ENCODE results near the gene PCDHA9.
A peak's percentile ranks its signal among the peaks of the same experiment; 100 is the strongest.

DNA sequence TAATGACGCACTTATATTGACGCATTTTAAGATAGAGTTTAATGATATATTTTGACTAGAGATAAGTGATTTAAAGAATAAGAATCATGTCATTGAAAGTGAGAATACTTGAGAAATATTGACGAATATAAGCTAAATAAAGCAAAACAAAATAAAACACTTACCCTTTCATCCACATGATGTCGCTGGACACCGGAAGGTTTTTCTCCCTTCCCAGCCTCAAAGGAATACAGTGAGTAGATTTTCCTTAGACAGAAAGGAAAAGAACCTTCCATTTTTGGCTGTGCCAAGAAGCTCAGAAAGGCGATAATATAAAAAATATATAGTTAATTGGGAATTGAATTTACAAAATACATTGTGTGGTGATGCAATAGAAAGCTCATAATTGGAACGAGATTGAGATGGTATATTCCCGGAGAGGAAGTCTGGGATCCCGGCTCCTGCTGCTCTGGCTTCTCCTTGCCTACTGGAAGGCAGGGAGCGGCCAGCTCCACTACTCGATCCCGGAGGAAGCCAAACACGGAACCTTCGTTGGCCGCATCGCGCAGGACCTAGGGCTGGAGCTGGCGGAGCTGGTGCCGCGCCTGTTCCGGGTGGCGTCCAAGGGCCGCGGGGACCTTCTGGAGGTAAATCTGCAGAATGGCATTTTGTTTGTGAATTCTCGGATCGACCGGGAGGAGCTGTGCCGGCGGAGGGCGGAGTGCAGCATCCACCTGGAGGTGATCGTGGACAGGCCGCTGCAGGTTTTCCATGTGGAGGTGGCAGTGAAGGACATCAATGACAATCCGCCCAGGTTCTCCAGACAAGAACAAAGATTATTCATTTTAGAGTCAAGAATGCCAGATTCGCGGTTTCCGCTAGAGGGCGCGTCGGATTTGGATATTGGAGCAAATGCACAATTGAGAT lies 26.6 kb upstream of the PCDHA9 start, which contains the start of gene PCDHA5:
- TF ChIP-seq EP300 (IDR thresholded peaks at IDR 0.05) (no peak), POLR2AphosphoS5 (IDR thresholded peaks at IDR 0.05) (no peak)
- TF ChIP-seq, protein P1, sequence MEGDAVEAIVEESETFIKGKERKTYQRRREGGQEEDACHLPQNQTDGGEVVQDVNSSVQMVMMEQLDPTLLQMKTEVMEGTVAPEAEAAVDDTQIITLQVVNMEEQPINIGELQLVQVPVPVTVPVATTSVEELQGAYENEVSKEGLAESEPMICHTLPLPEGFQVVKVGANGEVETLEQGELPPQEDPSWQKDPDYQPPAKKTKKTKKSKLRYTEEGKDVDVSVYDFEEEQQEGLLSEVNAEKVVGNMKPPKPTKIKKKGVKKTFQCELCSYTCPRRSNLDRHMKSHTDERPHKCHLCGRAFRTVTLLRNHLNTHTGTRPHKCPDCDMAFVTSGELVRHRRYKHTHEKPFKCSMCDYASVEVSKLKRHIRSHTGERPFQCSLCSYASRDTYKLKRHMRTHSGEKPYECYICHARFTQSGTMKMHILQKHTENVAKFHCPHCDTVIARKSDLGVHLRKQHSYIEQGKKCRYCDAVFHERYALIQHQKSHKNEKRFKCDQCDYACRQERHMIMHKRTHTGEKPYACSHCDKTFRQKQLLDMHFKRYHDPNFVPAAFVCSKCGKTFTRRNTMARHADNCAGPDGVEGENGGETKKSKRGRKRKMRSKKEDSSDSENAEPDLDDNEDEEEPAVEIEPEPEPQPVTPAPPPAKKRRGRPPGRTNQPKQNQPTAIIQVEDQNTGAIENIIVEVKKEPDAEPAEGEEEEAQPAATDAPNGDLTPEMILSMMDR (IDR thresholded peaks at IDR 0.05) = peak in 1 of 4 experiments; percentile 27
